ENCODE measurements around the gene ELFN1. TPM values are rescaled to one million over a fixed set of nuclear protein-coding genes. Genes with fewer than 3 reads are reported as not detected.

The ELFN1 gene
- total and polyA plus RNA-seq, 2 donors from 2014 or later: 3.5 to 3.8 TPM

DNA sequence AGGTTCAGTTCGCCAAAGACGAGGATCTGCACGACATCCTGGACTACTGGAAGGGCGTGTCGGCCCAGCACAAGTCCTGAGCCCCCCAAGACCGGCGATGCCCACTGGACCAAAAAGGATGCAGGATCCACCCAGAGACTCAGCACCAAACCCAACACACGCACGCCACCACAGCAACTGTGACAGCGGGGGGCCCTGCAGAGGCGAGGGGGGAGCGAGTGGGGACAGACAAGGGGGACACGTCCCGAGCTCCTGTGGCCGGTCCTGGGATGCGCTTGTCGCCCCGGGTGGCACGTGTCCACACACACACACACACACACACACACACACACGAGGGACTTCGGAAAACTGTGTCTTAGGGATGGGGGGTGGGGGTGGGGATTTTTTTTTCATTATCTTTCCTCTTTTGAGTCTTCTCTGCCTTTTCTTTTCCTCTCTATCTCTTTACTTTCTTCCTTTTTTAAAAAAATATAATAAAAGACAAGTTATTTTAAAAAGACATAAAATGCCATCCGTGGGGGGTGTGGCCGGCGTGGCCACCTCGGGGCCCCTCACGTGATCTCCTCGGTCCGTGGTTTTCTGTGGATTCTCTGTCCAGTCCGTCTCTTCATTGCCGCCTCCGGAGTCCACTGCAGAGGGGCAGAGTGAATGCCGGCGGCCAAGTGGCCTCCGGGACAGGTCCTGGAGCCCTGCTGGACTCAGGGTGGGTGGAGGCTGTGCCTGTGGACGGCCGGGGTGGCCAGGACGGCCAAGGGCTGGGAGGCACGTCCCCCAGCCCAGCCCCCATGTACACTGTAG is 77.1 kb downstream of the ELFN1 start:
- FAIRE-seq: no peak
- Histone ChIP-seq H3K27me3 (ENCODE audit: control insufficient read depth, insufficient read depth, low read length) (no peaks in the 10 kb centered on the region), H3K27ac (ENCODE audit: low read depth in 2 of 2, low read length in 2 of 2) (no peak overlapping the region), H3K9me3 (ENCODE audit: control insufficient read depth in 2 of 3, insufficient read depth in 1 of 3, low read length in 3 of 3) (no peaks in the 10 kb centered on the region), H3K4me1 (ENCODE audit: control insufficient read depth in 2 of 3, insufficient read depth in 2 of 3, low read depth in 1 of 3, low read length in 3 of 3) (peaks cover 0 to 7% (median 0%) of the 10 kb centered on the region in 3 donors), H3K4me3 (ENCODE audit: low read length in 3 of 3) (no peak overlapping the region), H3K36me3 (ENCODE audit: control insufficient read depth in 2 of 3, insufficient read depth in 3 of 3, low read length in 3 of 3) (no peaks in the 10 kb centered on the region), H3K9ac (ENCODE audit: low read length in 3 of 3) (no peak overlapping the region)
- intact Hi-C loops (cut with DNase I): no loop called here
- TF ChIP-seq, protein P1, sequence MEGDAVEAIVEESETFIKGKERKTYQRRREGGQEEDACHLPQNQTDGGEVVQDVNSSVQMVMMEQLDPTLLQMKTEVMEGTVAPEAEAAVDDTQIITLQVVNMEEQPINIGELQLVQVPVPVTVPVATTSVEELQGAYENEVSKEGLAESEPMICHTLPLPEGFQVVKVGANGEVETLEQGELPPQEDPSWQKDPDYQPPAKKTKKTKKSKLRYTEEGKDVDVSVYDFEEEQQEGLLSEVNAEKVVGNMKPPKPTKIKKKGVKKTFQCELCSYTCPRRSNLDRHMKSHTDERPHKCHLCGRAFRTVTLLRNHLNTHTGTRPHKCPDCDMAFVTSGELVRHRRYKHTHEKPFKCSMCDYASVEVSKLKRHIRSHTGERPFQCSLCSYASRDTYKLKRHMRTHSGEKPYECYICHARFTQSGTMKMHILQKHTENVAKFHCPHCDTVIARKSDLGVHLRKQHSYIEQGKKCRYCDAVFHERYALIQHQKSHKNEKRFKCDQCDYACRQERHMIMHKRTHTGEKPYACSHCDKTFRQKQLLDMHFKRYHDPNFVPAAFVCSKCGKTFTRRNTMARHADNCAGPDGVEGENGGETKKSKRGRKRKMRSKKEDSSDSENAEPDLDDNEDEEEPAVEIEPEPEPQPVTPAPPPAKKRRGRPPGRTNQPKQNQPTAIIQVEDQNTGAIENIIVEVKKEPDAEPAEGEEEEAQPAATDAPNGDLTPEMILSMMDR (IDR thresholded peaks at IDR 0.05; ENCODE audit: borderline replicate concordance, extremely low read depth, insufficient read depth): no peak
- peak in 1 of 5 donors; percentile 45 for DNase-seq

DNA sequence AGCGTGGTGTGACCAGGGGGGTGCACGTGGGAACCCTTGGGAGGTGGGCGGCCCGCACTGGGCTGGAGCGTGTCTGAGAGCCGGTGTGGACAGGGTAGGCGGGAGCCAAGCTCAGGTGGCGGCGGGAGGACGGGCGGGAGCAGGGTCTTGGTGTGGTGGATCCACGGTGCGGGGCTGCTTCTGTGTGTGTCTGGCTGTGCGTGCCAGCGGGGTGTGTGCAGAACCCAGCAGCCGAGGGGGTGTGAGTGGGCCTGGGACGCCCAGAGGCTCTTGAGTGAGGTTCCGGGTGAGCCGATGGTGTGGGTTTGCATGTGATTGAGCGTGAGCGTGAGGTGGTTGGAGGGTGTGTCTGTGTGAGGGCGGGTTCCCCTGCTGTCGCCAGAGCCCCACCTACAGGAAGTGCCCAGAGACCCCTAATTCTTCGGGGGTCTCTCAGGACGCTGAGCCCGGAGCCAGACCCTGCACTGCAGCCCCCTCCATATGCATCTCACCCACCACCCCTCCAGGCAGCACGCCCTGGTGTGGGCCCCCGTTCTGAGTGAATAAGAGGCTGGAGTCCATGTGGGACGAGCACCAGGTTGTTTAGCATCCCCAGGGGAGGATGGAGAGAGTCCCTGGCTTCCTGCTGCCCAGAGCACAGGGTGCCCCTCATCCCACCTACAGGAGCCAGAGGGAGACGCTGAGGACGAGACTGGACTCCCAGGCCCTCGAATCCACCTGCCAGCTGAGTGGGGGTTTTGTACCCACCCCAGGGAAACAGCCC is 78.2 kb downstream of the ELFN1 start:
- Histone ChIP-seq H3K27ac (ENCODE audit: low read depth in 2 of 2, low read length in 2 of 2) (no peak overlapping the region), H3K9ac (ENCODE audit: low read length in 3 of 3) (no peak overlapping the region), H3K4me3 (ENCODE audit: low read length in 3 of 3) (no peak overlapping the region), H3K27me3 (ENCODE audit: control insufficient read depth, insufficient read depth, low read length) (no peaks in the 10 kb centered on the region), H3K36me3 (ENCODE audit: control insufficient read depth in 2 of 3, insufficient read depth in 3 of 3, low read length in 3 of 3) (no peaks in the 10 kb centered on the region), H3K9me3 (ENCODE audit: control insufficient read depth in 2 of 3, insufficient read depth in 1 of 3, low read length in 3 of 3) (no peaks in the 10 kb centered on the region), H3K4me1 (ENCODE audit: control insufficient read depth in 2 of 3, insufficient read depth in 2 of 3, low read depth in 1 of 3, low read length in 3 of 3) (no peaks in the 10 kb centered on the region)
- intact Hi-C loops (cut with DNase I): no loop called here
- no peak for FAIRE-seq
- TF ChIP-seq, protein P1 (IDR thresholded peaks at IDR 0.05; ENCODE audit: borderline replicate concordance, extremely low read depth, insufficient read depth): no peak
- peak in 3 of 5 donors; percentile 17 to 76 (median 26) for DNase-seq

DNA sequence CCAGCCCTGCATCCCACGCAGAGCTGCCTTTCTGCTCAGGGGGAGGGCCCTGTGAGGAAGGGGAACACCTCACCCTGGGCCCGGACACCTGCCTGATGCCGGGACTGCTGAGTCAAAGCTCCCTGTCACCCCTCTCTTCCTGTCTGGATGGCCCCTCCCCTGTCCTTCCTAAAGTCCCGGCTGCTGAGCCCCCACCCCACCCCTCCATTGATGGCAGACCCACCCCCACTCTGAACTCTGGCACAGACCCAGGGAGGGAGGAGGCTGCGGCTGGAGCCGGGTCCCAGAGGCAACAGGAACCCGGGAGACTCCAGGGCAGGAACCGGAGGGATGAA is 78.7 kb downstream of the ELFN1 start:
- TF ChIP-seq, protein P1 (IDR thresholded peaks at IDR 0.05; ENCODE audit: borderline replicate concordance, extremely low read depth, insufficient read depth): no peak
- no peaks in the 10 kb centered on the region for H3K4me1 ChIP-seq (ENCODE audit: control insufficient read depth in 2 of 3, insufficient read depth in 2 of 3, low read depth in 1 of 3, low read length in 3 of 3)
- H3K27ac ChIP-seq (ENCODE audit: low read depth in 2 of 2, low read length in 2 of 2): no peak overlapping the region
- H3K9ac ChIP-seq (ENCODE audit: low read length in 3 of 3): no peak overlapping the region
- no peaks in the 10 kb centered on the region for H3K36me3 ChIP-seq (ENCODE audit: control insufficient read depth in 2 of 3, insufficient read depth in 3 of 3, low read length in 3 of 3)
- peak in 2 of 5 donors; percentile 16 to 64 for DNase-seq
- H3K27me3 ChIP-seq (ENCODE audit: control insufficient read depth, insufficient read depth, low read length): no peaks in the 10 kb centered on the region
- no peaks in the 10 kb centered on the region for H3K9me3 ChIP-seq (ENCODE audit: control insufficient read depth in 2 of 3, insufficient read depth in 1 of 3, low read length in 3 of 3)
- intact Hi-C loops (cut with DNase I): no loop called here
- FAIRE-seq: no peak
- no peak overlapping the region for H3K4me3 ChIP-seq (ENCODE audit: low read length in 3 of 3)

Data from kidney (tissue), 14 donors.